Activated effector memory CD4-positive, alpha-beta T cell treated with anti-CD3 and anti-CD28 coated beads, Interleukin-2, amount 50 U/mL, for 16 hours (primary cell): ENCODE results near the gene TSC22D1.
"Not testable (repeated sequence)": the region's sequence is repeated elsewhere in the genome, so short reads cannot be mapped to it uniquely, and the experiment has no call there.

Source experiments
- DNase-seq: peaks from one replicate; pipeline ENCODE4 v3.0.0-alpha.2; 2020

The TSC22D1 gene

DNA sequence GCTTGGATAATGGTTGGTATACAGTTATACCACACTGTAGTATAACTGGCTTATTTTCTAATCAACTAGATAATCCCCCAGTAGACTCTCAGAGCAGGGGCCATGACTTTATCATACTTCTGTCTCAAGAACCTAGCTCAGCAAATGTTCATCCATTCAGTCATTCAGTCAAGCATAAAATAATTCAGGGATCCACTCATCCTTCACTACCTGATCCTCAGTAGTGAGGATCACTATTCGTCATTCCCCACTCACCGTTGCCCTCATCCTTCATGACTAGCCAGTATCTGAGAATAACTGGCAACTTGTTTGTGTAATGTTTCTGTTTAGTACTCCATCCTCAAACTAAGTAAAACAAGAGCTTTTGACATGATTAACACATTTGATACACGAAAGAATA, 77.6 kb downstream of the TSC22D1 start:
- DNase-seq: no peak

DNA sequence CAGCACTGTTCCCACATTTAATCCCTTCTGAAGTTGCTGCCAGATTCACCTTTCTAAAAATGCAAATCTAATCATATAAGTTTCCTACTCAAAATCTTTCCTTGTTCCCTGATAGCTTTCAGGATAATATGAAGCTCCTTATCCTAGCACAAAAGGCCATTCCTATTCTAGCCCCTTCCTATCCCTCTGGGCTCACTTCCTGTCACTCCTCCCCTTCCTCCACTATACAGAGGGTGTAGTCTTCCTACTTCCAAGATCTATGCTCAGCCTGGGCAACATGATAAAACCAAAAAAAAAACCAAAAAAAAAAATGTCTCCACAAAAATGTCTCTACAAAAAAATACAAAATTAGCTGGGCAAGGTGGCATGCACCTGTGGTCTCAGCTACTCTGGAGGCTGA, 78.3 kb downstream of the TSC22D1 start:
- no peak for DNase-seq

DNA sequence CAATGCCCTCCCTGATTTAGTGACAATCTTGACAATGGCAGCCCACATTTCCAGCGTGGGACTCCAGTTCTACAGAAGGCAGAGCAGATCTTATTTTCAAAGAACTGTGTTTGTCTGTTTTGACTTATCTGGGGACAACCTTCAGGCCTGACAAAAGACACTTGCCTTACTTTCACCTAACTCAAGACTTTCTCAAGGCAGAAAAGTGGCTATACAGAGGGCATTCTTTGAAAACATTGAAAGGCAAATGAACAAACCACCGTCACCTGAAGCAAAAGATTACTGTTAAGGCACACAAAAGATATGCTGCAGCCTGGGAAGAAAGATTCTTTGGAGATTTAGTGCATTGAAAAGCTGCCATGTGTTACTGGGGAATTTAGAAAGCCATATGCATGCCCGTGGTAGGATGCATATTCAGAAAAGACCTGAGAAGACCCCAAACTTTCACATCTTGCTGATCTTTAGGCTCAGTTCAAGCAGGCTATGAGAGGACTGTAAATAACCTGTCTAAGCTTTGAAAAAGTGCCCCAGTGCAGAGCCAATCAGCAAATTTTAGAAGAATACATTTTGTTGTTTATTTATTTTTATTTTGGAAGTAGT, 82.8 kb downstream of the TSC22D1 start:
- DNase-seq: no peak

DNA sequence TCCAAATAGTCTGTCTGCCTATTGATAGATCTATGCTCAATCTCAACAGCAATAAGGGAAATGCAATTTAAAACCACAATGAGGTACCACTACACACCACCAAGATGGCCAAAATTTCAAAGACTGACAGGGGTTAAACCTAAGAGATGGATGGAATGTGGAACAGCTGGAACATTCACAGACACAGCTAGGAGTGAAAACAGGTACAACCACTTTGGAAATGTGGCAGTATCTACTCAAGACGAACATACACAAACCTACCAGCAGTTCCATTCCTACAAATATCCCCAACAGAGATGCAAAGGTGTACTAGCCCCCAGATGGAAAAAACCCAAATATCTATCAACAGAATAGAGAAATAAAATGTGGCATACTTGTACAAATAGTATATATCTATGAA, 86.4 kb downstream of the TSC22D1 start:
- no peak for DNase-seq

DNA sequence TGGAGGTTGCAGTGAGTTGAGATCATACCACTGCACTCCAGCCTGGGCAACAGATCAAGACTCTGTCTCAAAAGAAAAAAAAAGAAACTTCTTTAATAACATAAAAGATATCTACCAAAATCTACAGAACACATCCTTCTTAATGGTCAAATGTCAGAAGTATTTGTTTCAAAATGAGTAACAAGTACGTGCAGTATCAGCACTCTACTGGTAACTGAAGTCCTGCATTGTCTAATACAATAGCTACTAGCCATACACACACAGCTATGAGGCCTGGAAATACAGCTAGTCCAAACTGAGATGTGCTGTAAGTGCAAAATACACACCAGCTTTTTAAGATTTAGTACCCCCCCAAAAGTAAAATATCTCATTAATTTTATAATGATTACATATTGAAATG, 88.1 kb downstream of the TSC22D1 start:
- no peak for DNase-seq

DNA sequence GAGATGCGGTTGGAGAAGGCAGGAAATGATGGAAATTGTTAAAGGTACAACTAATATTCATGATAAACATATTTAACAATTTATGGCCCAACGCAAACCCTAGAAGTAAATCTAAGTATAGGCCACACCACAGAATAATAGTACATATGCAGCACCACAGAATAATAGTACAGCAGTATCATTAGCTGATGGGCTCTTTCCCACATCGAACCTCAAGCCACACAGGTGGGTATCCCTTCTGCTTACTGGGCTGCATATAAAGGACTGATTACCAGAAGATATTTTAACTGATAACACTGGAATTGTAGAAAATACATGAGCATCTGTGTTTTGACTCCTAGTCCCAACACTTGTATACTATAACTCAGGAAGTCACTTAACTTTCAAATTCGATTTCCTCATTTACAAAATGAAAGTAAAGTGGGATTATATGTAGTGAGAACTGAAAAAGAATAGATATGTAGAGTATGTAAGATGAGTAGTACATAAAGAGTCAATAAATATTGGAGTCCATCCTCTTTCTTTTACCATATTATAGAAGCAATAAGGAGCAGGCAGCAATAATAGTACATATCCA, 91.5 kb downstream of the TSC22D1 start:
- no peak for DNase-seq

DNA sequence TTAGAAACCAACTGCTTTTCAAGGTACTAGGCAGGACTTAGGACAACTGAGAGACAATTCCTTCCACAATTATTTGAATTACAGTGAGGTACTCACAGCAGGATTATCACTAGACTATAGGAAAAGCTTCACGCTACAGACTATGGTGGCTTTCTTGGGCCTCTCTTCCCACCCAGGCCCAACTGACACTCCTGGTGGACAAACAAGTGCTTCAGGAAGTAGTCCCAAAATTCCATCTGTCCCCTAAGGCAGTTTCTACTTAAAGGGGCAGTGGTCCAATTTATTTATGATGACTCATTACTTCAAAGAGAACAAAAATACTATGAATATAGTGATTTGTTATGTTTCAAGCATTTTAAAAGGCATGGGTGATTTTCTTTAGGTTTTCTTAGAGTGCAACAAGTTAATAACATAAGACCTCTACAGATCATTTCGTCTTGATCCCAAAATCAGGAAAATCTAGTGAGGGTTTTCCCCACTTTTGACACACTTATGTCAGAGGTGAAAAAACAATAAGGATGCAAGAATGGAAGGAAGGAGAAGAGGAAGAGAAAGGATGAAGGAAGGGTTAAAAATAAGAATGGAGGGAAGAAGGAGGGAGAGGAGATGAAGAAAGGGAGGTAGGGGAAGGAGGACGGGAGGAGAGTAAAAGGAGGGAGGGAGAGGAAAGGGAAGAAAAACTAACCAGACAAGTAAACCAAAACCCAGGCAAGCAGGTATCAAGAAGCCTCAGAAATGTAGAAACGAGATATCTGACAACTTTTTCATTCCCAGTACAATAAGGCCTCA, 101.8 kb downstream of the TSC22D1 start:
- no peak for DNase-seq

DNA sequence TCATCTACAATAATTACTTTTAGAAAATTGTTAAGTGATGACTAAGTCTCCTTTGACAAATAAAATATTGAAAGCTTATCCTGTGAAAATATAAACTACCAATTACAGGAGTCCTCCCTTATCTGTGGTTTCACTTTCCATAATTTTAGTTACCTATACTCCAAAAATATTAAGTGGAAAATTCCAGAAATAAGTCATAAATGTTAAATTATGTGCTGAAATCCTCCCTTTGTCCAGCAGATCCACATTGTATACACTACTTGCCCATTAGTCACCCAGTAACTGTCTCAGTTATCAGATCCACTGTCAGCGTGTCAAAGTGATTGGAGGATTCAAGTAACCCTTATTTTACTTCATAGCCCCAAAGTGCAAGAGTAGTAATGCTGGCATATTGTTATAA, 104.4 kb downstream of the TSC22D1 start:
- DNase-seq: no peak

DNA sequence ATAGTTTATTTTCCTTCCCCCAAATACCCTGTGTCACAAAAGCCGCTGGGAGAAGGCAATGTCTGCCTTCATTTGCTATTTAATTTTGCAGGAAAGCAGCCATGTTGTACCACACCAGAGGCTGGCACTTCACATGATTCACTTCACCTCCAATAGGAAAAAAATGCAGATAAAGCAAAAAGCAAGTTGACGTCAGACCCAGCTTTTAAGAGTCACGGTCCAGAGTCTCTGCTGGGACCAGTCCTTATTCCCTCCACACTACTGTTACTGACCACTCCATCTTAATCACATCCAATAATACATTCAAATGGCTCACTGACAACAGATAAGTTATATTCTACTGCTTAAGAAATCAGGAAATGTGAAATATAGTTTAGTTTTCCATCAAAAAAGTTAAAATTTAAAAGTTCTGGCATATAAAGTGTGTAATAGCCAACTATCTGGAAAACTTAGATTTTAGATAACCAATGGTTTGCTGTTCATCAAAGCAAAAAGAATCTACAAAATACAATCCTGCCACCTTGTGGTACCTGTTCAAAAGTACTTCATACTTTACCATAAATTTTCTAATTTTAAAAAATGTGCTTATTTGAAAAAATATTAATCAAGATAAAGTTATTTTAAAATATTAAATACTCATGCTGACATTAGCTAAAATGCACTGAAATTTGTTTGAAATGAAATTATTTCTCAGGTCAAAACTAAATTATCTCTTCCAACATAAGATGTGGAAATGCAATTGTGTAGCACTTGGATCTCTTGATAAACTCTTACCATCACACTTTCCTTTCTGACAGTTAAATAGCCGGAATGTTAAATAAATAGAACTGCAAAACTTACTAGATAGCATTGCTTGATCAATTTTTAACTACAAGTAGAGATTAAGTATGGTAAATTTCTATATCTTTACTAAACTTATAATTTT, 105.2 kb downstream of the TSC22D1 start:
- DNase-seq: no peak

DNA sequence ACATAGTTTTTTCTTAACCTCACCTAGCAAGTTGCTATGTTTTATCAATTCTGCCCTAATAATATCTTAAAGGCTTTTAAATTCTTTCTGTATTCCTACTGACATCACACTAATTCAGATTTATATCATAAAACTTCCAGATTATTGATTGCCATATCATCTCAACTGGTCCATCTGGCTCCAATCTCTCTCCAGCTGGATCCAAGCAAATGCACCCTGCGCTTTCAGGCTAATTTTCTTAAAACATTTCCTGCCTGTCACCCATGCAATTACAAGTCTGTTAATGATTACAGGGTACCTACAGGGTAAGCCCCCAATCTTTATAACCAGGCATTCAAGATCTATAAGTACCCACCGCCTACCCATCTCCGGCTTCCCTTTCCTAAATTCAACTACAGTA, 107.3 kb downstream of the TSC22D1 start:
- no peak for DNase-seq

DNA sequence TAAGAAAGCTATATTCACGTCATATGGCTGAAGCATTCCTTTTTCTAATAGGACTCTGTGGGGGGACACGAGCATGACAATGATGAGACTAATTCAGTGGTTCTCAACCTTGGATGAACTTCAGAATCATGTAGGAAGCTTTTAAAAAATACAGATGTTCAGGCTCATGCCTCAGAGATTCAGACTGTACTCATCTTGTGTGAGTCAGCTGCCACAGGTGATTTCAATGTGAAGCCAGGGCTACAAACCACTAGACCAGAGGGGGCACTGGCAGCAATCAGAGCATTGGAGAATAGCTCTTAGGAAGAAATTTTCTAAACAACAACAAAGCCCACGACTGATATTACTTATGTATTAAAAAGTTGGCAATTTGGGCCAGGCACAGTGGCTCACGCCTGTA, 110.8 kb downstream of the TSC22D1 start:
- no peak for DNase-seq

DNA sequence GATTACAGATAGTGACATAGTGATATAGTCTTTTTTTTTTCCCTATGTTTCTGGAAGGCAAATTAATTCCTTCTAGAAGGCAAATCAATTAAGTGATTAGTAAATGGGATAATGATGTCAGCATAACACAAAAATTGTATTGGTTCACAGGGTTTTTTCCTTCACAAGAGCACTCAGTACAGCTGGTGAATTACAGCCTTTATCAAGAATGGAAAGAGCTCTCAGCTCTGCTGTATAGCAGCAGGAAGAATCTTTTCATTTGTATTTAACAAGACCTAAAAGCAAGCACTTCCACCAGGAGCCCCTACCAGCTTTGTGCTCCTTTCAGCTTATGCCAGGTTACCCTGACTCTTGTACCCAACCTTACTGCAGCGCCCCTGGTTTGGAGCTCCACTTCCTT, 111.7 kb downstream of the TSC22D1 start:
- DNase-seq: no peak

DNA sequence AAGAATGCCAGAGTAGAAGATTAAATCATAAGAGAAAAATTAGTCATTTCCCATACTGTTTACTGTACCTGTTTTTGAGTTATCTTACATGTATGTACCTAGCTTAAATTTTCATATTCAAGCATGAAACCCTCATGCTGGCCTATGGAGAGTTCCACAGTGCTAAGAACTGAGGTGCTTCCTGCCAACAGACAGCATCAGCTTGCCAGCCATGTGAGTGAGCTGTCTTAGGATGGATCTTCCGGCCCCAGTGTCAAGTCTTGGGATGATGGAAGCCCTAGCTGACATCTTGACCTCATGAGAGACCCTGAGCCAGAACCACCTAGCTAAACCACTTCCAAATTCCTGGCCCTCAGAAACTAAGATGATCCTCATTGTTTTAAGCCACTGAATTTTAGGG, 112.4 kb downstream of the TSC22D1 start:
- DNase-seq: no peak

DNA sequence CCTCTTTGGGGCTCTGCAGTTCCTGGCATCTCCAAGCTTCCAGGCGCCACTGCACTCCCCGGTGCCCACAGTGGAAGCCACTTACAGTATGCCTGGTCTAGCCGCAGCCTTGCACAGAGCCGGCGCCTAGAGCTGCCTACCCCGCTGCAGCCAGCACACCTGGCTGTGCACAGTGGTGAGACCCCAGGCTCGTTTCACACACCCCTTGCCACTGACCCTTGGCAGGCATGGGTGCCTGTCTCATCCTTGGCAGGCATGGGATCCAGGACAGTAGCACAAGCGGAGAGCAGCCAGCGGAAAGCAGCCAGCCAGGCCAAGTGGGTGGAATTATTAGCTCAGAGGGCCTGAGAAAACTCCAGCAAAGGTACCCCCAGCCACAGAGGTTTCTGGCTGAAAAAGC, 116.5 kb downstream of the TSC22D1 start:
- no peak for DNase-seq

DNA sequence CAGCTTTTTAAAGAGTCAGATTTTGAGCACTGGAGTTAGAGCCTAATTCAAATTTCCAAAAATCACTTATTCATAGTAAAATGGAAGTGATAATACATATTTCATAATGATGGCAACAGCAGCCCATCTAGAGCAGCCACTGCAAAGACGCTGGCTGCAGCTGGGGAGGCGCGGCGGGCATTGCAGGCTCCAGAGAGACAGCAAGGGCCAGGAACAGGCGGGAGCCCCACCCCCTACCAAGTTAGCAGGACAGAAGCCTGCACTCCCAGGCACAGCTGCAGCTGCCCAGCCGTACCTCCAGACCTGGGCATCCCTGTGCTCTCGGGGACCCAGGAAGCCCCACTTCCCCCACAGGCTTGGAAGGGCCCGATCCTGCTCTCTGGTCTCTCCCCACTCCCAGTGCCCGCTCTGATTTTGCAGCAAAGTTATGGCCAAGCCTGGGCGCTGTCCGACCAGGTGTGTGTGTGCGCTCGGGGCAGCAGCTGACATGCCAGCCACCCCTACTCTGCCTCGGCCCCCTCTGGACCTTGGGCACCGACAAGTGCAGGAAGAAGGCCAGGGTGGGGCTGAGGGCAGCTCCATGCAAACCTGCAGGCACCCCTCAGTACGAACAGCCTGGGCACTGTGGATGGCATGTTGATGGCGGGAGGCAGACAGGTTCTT, 117.7 kb downstream of the TSC22D1 start:
- DNase-seq: no peak

DNA sequence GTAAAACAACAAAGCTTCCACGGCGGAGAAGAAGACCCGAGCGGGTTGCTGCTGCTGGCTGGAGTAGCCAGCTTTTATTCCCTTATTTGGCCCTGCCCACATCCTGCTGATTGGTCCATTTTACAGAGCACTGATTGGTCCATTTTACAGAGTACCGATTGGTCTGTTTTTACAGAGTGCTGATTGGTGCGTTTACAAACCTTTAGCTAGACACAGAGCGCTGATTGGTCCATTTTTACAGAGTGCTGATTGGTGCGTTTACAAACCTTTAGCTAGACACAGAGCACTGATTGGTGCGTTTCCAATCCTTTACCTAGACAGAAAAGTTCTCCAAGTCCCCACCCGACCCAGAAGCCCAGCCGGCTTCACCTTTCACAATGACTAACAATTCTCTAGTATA, 119.9 kb downstream of the TSC22D1 start:
- not testable (repeated sequence) for DNase-seq

DNA sequence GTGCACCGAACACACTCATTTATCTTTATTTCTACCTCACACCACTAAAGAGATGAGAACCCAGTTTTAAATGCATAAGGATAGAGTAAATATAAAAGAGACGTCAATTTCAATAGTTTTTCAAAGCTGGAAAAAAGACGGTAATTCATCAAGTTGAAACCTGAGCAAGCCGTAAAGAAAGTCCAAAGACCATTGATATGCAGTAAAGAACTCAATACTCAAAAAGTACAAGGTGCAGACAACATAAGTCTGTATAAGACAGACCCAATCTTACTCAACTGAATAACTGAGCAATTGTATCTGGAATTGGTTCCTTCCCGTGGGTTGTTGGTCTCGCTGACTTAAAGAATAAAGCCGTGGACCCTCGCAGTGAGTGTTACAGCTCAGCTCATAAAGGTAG, 120.4 kb downstream of the TSC22D1 start:
- no peak for DNase-seq

DNA sequence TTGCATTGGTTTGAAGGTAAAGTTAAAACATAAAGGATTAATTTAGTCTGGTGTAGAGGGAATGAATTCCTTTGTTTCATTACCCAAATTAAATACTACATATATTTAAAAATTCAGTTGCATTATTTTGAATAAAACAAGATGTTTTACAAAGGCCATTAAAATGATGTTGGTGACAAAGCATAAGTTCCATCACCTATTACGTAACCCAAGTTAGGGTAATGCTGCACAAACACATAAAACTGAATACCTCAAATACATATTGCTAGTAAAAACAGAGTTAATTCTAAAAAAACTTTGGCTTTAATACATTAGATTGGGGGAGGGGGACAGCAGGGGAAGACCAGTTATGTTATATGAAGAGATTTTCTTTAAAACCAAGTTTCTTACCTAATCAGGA, 122.2 kb downstream of the TSC22D1 start:
- no peak for DNase-seq

DNA sequence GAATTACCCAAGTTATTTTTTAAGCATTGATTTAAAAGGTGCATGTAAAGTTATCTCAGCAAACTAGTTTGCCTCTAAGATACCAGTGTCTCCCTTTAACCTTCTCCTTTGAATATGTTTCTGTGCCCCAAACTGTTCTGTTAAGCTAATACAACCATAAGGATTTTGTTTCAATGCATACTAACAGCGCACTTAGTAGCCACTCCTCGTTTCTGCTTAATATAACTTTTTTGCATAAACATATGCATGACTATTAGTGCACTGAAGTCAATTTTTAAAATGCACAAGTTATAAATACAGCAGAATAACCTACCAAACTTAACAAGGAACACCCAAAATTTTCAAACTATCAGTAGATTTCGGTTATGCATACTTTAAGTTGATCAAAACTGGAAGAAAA, 123.1 kb downstream of the TSC22D1 start:
- no peak for DNase-seq

DNA sequence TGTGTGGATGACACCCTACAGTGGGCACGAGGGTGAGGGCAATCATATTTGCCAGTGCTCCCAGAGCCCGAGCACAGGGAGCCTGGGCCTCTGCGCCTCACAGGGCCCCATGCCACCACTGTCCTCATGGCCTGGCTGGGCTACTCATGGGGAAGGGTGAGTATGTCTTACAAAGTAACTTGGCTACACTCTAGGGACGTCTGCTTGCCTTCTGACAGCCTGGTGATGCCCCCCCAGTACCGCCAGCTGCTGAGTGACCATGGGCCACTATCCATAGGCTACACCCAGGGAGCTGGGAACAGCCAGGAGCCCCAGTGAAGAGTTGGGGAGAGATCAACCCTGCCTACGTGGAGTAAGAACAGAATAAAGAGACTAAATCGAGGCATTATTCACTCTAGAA, 123.7 kb downstream of the TSC22D1 start:
- no peak for DNase-seq

DNA sequence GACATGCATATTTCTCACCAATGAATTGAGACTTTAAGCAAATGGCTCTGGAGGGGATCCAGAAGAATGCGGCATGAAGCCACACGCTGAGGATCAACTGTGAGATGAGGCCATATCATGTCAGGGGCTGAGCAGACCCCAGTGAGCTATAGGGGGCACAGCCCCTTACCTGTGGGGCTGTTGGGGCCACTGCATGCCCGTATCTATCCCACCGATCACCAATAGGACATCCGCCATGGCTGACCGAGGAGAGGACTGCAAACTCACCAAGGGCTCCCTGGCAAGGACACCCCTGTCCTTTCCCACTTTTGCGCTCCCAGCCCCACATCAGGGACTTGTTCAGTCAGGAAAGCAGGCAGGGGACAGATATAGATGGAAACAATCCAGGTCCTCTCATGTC, 124.5 kb downstream of the TSC22D1 start:
- DNase-seq: no peak

DNA sequence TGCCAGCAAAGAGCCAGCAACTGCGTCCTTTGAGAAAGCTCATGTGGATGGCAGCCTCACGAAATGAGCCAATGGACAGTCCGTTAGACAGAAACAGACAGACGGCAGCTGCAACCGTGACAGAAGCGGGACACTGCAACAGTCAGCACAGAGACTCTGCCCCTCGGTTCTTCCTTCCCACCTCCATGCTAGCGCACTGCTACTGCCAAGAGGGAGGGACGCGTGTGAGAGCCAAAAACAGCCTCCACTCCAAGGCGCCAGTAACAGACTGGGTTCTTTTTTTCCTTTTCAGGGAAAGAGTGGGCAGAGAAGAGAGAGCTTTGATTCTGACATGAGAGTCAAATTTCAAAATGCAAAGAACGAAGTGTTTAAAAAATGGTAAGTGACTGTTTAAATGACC, 125.0 kb downstream of the TSC22D1 start:
- DNase-seq: no peak
